Calu3 (cell line): ENCODE data around the gene NLGN1. TPM values are rescaled to one million over a fixed set of nuclear protein-coding genes. Genes with fewer than 3 reads are reported as not detected.

ENCODE experiments used
- BruUV-seq: library from RNA; stranded (reverse); fragments of 400-500 nt; replicated peaks from 2 replicates; lab custom pipeline; 2021; lab: Mats Ljungman, UMichigan
- CTCF ChIA-PET: fragments of 300-600 bp; sonication (Branson Sonifier 250); formaldehyde crosslinking; loops from one replicate; lab custom pipeline; 2022; ENCODE audit warnings: antibody characterized with exemption; lab: Charles Lee
- DNase-seq: peaks from one replicate; pipeline ENCODE4 v3.0.0; 2022
- H3K27ac Mint-ChIP-seq: one replicate; pipeline ENCODE4 v1.8.0; 2022; ENCODE audit warnings: mixed read lengths; ENCODE audit not compliant: unreplicated experiment
- H3K27me3 Mint-ChIP-seq: one replicate; pipeline ENCODE4 v1.8.0; 2022; ENCODE audit warnings: mixed read lengths; ENCODE audit not compliant: unreplicated experiment
- H3K36me3 Mint-ChIP-seq: one replicate; pipeline ENCODE4 v1.8.0; 2022; ENCODE audit warnings: mild to moderate bottlenecking, moderate library complexity, mixed read lengths; ENCODE audit not compliant: insufficient read depth, unreplicated experiment
- H3K4me1 Mint-ChIP-seq: one replicate; pipeline ENCODE4 v1.8.0; 2022; ENCODE audit warnings: mild to moderate bottlenecking, low read depth, mixed read lengths; ENCODE audit not compliant: unreplicated experiment
- H3K4me3 Mint-ChIP-seq: one replicate; pipeline ENCODE4 v1.8.0; 2022; ENCODE audit warnings: mild to moderate bottlenecking, low read depth, moderate library complexity, mixed read lengths; ENCODE audit not compliant: unreplicated experiment
- H3K9me3 Mint-ChIP-seq: one replicate; pipeline ENCODE4 v1.8.0; 2022; ENCODE audit warnings: low read depth, mixed read lengths; ENCODE audit not compliant: unreplicated experiment
- intact Hi-C: fragments of 100-400 bp; cut with micrococcal nuclease; formaldehyde crosslinking; loops from one replicate; pipeline ENCODE4 v1.10.0; 2022; ENCODE audit not compliant: unreplicated experiment
- total RNA-seq: library from RNA; stranded (reverse); gene quantifications from 2 replicates; pipeline ENCODE4 v1.2.3, GENCODE V29; 2022
- TF ChIP-seq, protein P1 (sequence below): fragments of 200-600 bp; IDR thresholded peaks from one replicate; pipeline ENCODE4 v1.8.0; 2022; ENCODE audit warnings: antibody characterized with exemption; ENCODE audit not compliant: unreplicated experiment

The NLGN1 gene
- total RNA-seq, 1 experiment from 2014 or later = 2.6 TPM

DNA sequence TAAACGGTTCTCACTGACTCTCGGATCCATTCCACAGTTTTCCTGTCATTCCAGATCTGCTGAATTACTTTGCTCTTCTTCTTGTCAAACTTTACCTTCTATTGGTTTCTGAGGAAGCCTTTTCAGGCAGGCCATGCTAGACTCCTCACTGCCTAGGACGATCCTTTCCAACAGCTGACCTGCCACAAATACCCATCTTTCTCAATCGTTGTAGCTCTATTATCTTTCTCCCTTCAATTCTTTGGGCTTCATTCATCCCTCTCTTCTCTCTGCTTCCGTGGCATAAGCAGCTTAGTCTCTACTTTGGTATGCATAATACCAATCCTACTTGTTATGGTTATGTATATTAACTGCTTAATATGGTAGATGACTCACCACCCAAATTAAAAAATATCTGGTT lies 421.8 kb downstream of the NLGN1 start:
- H3K9me3 Mint-ChIP-seq = no peaks in the 10 kb centered on the region
- intact Hi-C loops = no loop called here
- H3K4me1 Mint-ChIP-seq = no peaks in the 10 kb centered on the region
- BruUV-seq = no TSS peak
- CTCF ChIA-PET = interaction anchor here (0.6 kb wide), 1 partner anchor 198 kb away, joined by 3 read pairs; no protein-coding TSS in a partner anchor
- TF ChIP-seq, protein P1, sequence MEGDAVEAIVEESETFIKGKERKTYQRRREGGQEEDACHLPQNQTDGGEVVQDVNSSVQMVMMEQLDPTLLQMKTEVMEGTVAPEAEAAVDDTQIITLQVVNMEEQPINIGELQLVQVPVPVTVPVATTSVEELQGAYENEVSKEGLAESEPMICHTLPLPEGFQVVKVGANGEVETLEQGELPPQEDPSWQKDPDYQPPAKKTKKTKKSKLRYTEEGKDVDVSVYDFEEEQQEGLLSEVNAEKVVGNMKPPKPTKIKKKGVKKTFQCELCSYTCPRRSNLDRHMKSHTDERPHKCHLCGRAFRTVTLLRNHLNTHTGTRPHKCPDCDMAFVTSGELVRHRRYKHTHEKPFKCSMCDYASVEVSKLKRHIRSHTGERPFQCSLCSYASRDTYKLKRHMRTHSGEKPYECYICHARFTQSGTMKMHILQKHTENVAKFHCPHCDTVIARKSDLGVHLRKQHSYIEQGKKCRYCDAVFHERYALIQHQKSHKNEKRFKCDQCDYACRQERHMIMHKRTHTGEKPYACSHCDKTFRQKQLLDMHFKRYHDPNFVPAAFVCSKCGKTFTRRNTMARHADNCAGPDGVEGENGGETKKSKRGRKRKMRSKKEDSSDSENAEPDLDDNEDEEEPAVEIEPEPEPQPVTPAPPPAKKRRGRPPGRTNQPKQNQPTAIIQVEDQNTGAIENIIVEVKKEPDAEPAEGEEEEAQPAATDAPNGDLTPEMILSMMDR = no peak
- no peak overlapping the region for H3K27ac Mint-ChIP-seq
- no peaks in the 10 kb centered on the region for H3K36me3 Mint-ChIP-seq
- H3K4me3 Mint-ChIP-seq = no peak overlapping the region
- no peaks in the 10 kb centered on the region for H3K27me3 Mint-ChIP-seq
- DNase-seq = no peak

DNA sequence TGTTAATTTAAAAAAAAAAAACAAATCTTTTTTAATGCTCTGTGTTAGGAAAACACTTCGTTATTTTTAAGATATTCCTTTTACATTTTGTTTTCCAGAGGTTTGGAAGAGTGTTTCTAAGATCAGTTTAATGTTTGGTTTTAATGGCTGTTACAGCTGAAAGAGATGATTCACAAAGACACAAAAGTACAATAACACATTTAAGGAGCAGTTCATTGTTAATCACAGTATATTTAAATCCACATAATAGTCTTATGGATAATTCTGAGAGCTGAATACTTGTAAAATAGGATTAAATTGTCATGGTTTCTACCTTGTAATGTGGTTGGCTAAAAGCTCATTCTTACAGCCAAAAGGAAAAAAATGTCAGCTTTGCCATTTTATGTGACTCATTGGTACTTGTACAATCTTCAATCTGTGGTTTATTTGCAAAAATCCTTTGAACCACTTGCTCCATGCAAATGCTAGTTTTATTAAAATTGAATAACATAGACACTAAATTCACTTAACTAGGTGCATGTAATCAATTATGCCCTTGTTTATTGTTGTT lies 426.4 kb downstream of the NLGN1 start:
- H3K9me3 Mint-ChIP-seq = no peaks in the 10 kb centered on the region
- no peaks in the 10 kb centered on the region for H3K4me1 Mint-ChIP-seq
- intact Hi-C loops = no loop called here
- H3K36me3 Mint-ChIP-seq = no peaks in the 10 kb centered on the region
- no peak overlapping the region for H3K4me3 Mint-ChIP-seq
- H3K27ac Mint-ChIP-seq = no peak overlapping the region
- H3K27me3 Mint-ChIP-seq = no peaks in the 10 kb centered on the region
- CTCF ChIA-PET = no interaction called here
- BruUV-seq = no TSS peak
- TF ChIP-seq, protein P1 = no peak
- DNase-seq = no peak

DNA sequence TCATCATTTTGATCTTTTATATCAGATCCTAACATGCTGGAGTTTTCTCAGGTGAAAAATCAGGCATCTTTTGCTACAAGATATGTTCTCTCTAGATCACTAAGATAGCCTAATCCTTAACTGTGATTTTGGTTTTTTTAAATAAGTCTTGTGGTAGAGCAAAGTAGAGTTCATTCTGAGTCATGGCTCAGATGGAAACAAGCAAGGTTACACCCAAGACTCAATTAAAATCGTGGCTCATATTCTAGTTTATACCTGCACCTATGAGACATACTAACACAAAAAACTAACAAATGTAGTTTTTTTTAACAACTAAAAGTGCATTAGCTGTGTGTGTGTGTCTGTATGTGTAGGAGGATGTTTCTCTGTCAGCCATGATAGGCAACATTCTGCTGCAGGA lies 428.2 kb downstream of the NLGN1 start:
- no peak overlapping the region for H3K4me3 Mint-ChIP-seq
- H3K4me1 Mint-ChIP-seq = no peaks in the 10 kb centered on the region
- TF ChIP-seq, protein P1 = no peak
- no peak for DNase-seq
- intact Hi-C loops = no loop called here
- H3K27ac Mint-ChIP-seq = no peak overlapping the region
- H3K9me3 Mint-ChIP-seq = no peaks in the 10 kb centered on the region
- no peaks in the 10 kb centered on the region for H3K27me3 Mint-ChIP-seq
- H3K36me3 Mint-ChIP-seq = no peaks in the 10 kb centered on the region
- BruUV-seq = no TSS peak
- CTCF ChIA-PET = no interaction called here

DNA sequence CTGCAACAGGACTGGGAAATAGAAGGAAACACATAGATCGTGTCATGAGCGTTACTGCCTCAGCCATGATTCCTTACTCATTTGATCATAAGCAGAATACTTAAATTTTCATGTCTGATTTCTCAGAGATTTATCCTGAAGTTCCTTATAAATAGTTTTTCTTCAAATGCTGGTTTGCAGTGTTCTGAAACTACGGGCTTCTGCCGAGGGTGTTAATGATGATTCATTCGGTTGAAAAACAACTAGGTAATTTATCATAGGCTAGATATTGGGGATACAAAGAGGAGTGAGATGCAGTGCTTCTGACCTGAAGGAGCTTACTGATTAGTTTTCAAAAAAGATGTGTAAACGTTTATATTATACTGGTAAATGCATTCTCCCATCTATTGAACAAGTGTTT lies 428.9 kb downstream of the NLGN1 start:
- TF ChIP-seq, protein P1 = no peak
- H3K9me3 Mint-ChIP-seq = no peaks in the 10 kb centered on the region
- no TSS peak for BruUV-seq
- H3K4me1 Mint-ChIP-seq = no peaks in the 10 kb centered on the region
- CTCF ChIA-PET = no interaction called here
- intact Hi-C loops = no loop called here
- no peaks in the 10 kb centered on the region for H3K27me3 Mint-ChIP-seq
- no peak for DNase-seq
- no peak overlapping the region for H3K4me3 Mint-ChIP-seq
- no peak overlapping the region for H3K27ac Mint-ChIP-seq
- H3K36me3 Mint-ChIP-seq = no peaks in the 10 kb centered on the region
